Measurements from ENCODE around the gene PRR36.

DNA sequence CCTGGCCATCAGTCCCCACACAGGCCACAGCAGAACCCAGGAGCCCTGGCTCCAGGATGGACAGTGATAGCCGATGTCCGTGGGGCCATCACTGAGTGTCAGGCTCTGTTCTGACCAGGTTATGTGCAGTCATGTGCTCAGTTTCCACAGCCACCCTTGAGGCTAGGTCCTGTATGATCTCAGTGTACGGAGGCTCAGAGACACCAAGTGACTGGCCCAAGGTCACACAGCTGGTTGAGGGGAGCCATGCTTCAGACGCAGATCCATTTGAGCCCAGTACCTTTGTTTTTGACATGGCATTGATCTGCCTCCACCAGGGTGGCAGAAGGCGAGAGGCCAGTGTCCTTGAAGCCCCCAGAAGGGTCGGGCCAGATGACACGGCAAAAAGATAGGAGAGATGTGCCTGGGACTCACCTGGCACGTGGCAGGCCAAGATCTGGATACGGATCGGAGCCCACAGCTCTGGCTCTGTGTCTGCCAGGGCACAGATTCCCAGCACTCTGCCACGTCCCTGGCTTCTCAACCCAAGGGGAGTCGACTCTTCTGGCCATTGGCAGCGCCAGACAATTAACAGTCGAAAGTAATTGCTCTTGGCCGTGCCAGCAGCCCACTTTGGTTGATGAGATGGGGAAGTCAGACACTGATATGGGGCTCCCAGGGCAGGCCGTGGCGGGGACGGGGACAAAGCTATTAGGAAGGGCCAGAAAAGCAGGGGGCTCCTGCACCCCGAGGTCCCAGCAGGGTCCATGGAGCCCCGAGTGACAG, 28.6 kb downstream of the PRR36 start:
- TF ChIP-seq, protein P1, sequence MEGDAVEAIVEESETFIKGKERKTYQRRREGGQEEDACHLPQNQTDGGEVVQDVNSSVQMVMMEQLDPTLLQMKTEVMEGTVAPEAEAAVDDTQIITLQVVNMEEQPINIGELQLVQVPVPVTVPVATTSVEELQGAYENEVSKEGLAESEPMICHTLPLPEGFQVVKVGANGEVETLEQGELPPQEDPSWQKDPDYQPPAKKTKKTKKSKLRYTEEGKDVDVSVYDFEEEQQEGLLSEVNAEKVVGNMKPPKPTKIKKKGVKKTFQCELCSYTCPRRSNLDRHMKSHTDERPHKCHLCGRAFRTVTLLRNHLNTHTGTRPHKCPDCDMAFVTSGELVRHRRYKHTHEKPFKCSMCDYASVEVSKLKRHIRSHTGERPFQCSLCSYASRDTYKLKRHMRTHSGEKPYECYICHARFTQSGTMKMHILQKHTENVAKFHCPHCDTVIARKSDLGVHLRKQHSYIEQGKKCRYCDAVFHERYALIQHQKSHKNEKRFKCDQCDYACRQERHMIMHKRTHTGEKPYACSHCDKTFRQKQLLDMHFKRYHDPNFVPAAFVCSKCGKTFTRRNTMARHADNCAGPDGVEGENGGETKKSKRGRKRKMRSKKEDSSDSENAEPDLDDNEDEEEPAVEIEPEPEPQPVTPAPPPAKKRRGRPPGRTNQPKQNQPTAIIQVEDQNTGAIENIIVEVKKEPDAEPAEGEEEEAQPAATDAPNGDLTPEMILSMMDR (conservative IDR thresholded peaks at IDR 0.05; ENCODE audit: low read length), result no peak
- no peak for TF ChIP-seq EZH2phosphoT487 (IDR thresholded peaks at IDR 0.05; ENCODE audit: borderline replicate concordance, low read depth, low read length)

Data from OCI-LY7 (cell line).